Prostate gland (tissue), 2 donors: ENCODE results near the gene GTF2H3.

Experiments
- POLR2A ChIP-seq: fragments of 450-650 bp; IDR thresholded peaks from one replicate; pipeline ENCODE4 v1.6.1; 2016; ENCODE audit warnings: antibody characterized with exemption, mild to moderate bottlenecking
- TF ChIP-seq, protein P1 (sequence below), 4 experiments: fragments of 200-600 bp in 2 of 4; fragments of 450-650 bp in 2 of 4; sonication (generic) in 2 of 4; IDR thresholded peaks; 1 replicate in 3 of 4; 2 replicates in 1 of 4; pipeline ENCODE4 v1.5.1; 2016 to 2019; ENCODE audit warnings: antibody characterized with exemption in 4 of 4, mild to moderate bottlenecking in 2 of 4, moderate library complexity in 2 of 4

DNA sequence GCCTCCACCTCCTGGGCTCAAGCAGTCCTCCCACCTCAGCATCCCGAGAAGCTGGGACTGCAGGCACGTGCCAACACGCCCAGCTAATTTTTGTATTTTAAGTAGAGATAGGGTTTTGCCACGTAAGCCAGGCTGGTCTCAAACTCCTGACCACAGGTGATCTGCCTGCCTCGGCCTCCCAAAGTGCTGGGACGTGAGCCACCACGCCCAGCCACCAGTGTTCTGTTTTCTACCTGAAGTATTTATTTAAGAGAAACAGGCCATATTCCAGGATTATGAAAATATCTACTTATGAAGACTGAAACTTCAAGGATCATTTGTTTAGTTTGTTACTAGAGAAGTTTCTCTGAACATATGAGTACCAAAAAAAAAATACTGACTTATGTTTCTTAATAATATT is 10.3 kb downstream of the GTF2H3 start:
- TF ChIP-seq, protein P1, sequence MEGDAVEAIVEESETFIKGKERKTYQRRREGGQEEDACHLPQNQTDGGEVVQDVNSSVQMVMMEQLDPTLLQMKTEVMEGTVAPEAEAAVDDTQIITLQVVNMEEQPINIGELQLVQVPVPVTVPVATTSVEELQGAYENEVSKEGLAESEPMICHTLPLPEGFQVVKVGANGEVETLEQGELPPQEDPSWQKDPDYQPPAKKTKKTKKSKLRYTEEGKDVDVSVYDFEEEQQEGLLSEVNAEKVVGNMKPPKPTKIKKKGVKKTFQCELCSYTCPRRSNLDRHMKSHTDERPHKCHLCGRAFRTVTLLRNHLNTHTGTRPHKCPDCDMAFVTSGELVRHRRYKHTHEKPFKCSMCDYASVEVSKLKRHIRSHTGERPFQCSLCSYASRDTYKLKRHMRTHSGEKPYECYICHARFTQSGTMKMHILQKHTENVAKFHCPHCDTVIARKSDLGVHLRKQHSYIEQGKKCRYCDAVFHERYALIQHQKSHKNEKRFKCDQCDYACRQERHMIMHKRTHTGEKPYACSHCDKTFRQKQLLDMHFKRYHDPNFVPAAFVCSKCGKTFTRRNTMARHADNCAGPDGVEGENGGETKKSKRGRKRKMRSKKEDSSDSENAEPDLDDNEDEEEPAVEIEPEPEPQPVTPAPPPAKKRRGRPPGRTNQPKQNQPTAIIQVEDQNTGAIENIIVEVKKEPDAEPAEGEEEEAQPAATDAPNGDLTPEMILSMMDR (IDR thresholded peaks at IDR 0.05), result no peak
- no peak for TF ChIP-seq POLR2A
